Activated CD8-positive, alpha-beta memory T cell treated with anti-CD3 and anti-CD28 coated beads, Interleukin-2, amount 50 U/mL, for 4 hours (primary cell): Measurements from ENCODE around the gene FAM53C.
"Not testable (repeated sequence)": the region's sequence is repeated elsewhere in the genome, so short reads cannot be mapped to it uniquely, and the experiment has no call there.

Experiments used
- DNase-seq: peaks from one replicate; pipeline ENCODE4 v3.0.0-alpha.2; 2020

The FAM53C gene

GRCh38 chr5:138351517-138351916 lies 13.5 kb downstream of the FAM53C start:
- DNase-seq, result no peak

- DNase-seq, result peak; percentile 91
Measured at GRCh38 chr5:138352071-138352721, 14.1 kb downstream of the FAM53C start, which contains the start of gene KDM3B. Gene KDM3B, plus strand, starts transcription at chr5:138352685. Its CDS starts 111 bp downstream, at chr5:138352796.

GRCh38 chr5:138352722-138353559 lies 14.9 kb downstream of the FAM53C start:
- peak; percentile 76 for DNase-seq

GRCh38 chr5:138353560-138354080 lies 15.6 kb downstream of the FAM53C start:
- no peak for DNase-seq

- no peak for DNase-seq
Measured at GRCh38 chr5:138354387-138354786, 16.3 kb downstream of the FAM53C start.

- peak; percentile 40 for DNase-seq
Measured at GRCh38 chr5:138354926-138355378, 16.9 kb downstream of the FAM53C start.

GRCh38 chr5:138359621-138360020 lies 21.6 kb downstream of the FAM53C start:
- no peak for DNase-seq

- no peak for DNase-seq
Measured at GRCh38 chr5:138360941-138361452, 22.9 kb downstream of the FAM53C start.

GRCh38 chr5:138364576-138364975 lies 26.5 kb downstream of the FAM53C start:
- DNase-seq, result no peak

- no peak for DNase-seq
Measured at GRCh38 chr5:138366632-138367382, 28.7 kb downstream of the FAM53C start.

- no peak for DNase-seq
Measured at GRCh38 chr5:138369261-138369660, 31.2 kb downstream of the FAM53C start.

GRCh38 chr5:138369706-138370105 lies 31.6 kb downstream of the FAM53C start:
- DNase-seq, result no peak

- no peak for DNase-seq
Measured at GRCh38 chr5:138370537-138370936, 32.5 kb downstream of the FAM53C start.

- DNase-seq, result no peak
Measured at GRCh38 chr5:138371454-138371853, 33.4 kb downstream of the FAM53C start.

GRCh38 chr5:138372225-138372624 lies 34.2 kb downstream of the FAM53C start:
- no peak for DNase-seq

- no peak for DNase-seq
Measured at GRCh38 chr5:138372653-138373052, 34.6 kb downstream of the FAM53C start.

GRCh38 chr5:138382347-138382746 lies 44.3 kb downstream of the FAM53C start:
- DNase-seq, result no peak

- no peak for DNase-seq
Measured at GRCh38 chr5:138385660-138386059, 47.6 kb downstream of the FAM53C start.

GRCh38 chr5:138386290-138386689 lies 48.2 kb downstream of the FAM53C start:
- no peak for DNase-seq

- DNase-seq, result no peak
Measured at GRCh38 chr5:138389332-138389731, 51.3 kb downstream of the FAM53C start.

GRCh38 chr5:138389911-138390310 lies 51.8 kb downstream of the FAM53C start:
- not testable (repeated sequence) for DNase-seq

GRCh38 chr5:138391859-138392386 lies 53.9 kb downstream of the FAM53C start:
- no peak for DNase-seq
